Putamen (tissue), 1 donor: ENCODE results near the gene OTOG.

Experiments
- DNase-seq: peaks from one replicate; pipeline ENCODE4 v3.0.0-alpha.2; 2016; ENCODE audit warnings: low spot score

The OTOG gene

GRCh38 chr11:17547051-17547577 lies at the start of gene OTOG:
Gene OTOG (plus strand): TSS chr11:17547259. CDS start chr11:17547373, 114 bp downstream.
- no peak for DNase-seq

GRCh38 chr11:17498058-17498457 lies 49.0 kb upstream of the OTOG start:
- no peak for DNase-seq

GRCh38 chr11:17498475-17498874 lies 48.6 kb upstream of the OTOG start:
- no peak for DNase-seq

GRCh38 chr11:17500673-17501072 lies 46.4 kb upstream of the OTOG start:
- DNase-seq: no peak

- DNase-seq: no peak
Measured at GRCh38 chr11:17502630-17503029, 44.4 kb upstream of the OTOG start.

- DNase-seq: peak; percentile 56
Measured at GRCh38 chr11:17504330-17505107, 42.5 kb upstream of the OTOG start.

GRCh38 chr11:17505146-17505545 lies 41.9 kb upstream of the OTOG start:
- no peak for DNase-seq

GRCh38 chr11:17506314-17506713 lies 40.7 kb upstream of the OTOG start:
- no peak for DNase-seq

- no peak for DNase-seq
Measured at GRCh38 chr11:17506942-17507341, 40.1 kb upstream of the OTOG start.

- DNase-seq: no peak
Measured at GRCh38 chr11:17507773-17508172, 39.3 kb upstream of the OTOG start.

GRCh38 chr11:17508306-17508705 lies 38.8 kb upstream of the OTOG start:
- no peak for DNase-seq

GRCh38 chr11:17508791-17509190 lies 38.3 kb upstream of the OTOG start:
- DNase-seq: no peak

GRCh38 chr11:17510507-17511206 lies 36.4 kb upstream of the OTOG start:
- no peak for DNase-seq

- DNase-seq: no peak
Measured at GRCh38 chr11:17511571-17511970, 35.5 kb upstream of the OTOG start.

GRCh38 chr11:17512101-17512500 lies 35.0 kb upstream of the OTOG start:
- no peak for DNase-seq

GRCh38 chr11:17513853-17514252 lies 33.2 kb upstream of the OTOG start:
- no peak for DNase-seq

GRCh38 chr11:17514476-17514875 lies 32.6 kb upstream of the OTOG start:
- DNase-seq: no peak

- no peak for DNase-seq
Measured at GRCh38 chr11:17515443-17516176, 31.4 kb upstream of the OTOG start.

- peak; percentile 81 for DNase-seq
Measured at GRCh38 chr11:17516551-17517150, 30.4 kb upstream of the OTOG start.

- DNase-seq: no peak
Measured at GRCh38 chr11:17517186-17517585, 29.9 kb upstream of the OTOG start.

GRCh38 chr11:17518366-17518765 lies 28.7 kb upstream of the OTOG start:
- DNase-seq: no peak
